Prostate gland (tissue), 2 donors: ENCODE data around the gene CHRNA1. TPM values are rescaled to one million over a fixed set of nuclear protein-coding genes. Genes with fewer than 3 reads are reported as not detected.

ENCODE experiments used
- DNase-seq: peaks from one replicate; pipeline ENCODE4 v3.0.0-alpha.2; 2019; ENCODE audit warnings: low spot score
- H3K27ac ChIP-seq, 2 donors: fragments of 200-600 bp; sonication (generic); 2 replicates each; pipeline ENCODE4 v1.5.1; 2017 to 2019
- H3K27me3 ChIP-seq: fragments of 200-600 bp; sonication (generic); replicated peaks from 2 replicates; pipeline ENCODE4 v1.5.1; 2019; ENCODE audit not compliant: insufficient read depth
- H3K36me3 ChIP-seq, 2 donors: fragments of 200-600 bp; sonication (generic); 1 replicate in 1 of 2; 2 replicates in 1 of 2; pipeline versions ENCODE4 v1.5.1 to v1.8.1; 2017 to 2019
- H3K4me1 ChIP-seq: fragments of 200-600 bp; sonication (generic); replicated peaks from 2 replicates; pipeline ENCODE4 v1.5.1; 2019
- H3K4me3 ChIP-seq, 2 donors: fragments of 200-600 bp; sonication (generic); 2 replicates each; pipeline ENCODE4 v1.5.1; 2017 to 2019
- H3K9me3 ChIP-seq: fragments of 200-600 bp; sonication (generic); 2 replicates; pipeline ENCODE4 v1.5.1; 2017
- CTCF ChIP-seq, 4 experiments: fragments of 200-600 bp in 2 of 4; fragments of 450-650 bp in 2 of 4; sonication (generic) in 2 of 4; IDR thresholded peaks; 1 replicate in 3 of 4; 2 replicates in 1 of 4; pipeline ENCODE4 v1.5.1; 2016 to 2019; ENCODE audit warnings: antibody characterized with exemption in 4 of 4, mild to moderate bottlenecking in 2 of 4, moderate library complexity in 2 of 4
- POLR2AphosphoS5 ChIP-seq: sonication (generic); formaldehyde crosslinking; IDR thresholded peaks from one replicate; pipeline ENCODE4 v1.6.1; 2017; ENCODE audit warnings: antibody characterized with exemption
- WGBS: methylation state at CpG from one replicate; pipeline ENCODE4 v1.1.5; 2018; 5-methylcytosine and 5-hydroxymethylcytosine counted together
- intact Hi-C: fragments of 100-400 bp; cut with DNase I; formaldehyde crosslinking; loops from one replicate; pipeline ENCODE4 v1.14.2; 2022
- total RNA-seq, 2 donors: library from RNA; depleted of rRNA; stranded (reverse); fragments of >200 nt; gene quantifications; one replicate each; pipeline ENCODE4 v1.1.0, GENCODE V29; 2016

Gene CHRNA1
- total RNA-seq, 2 donors from 2014 or later, result 4.0 TPM; not detected in 1

- TF ChIP-seq CTCF (IDR thresholded peaks at IDR 0.05), result no peak
- H3K9me3 ChIP-seq, result no peaks in the 10 kb centered on the region
- H3K27me3 ChIP-seq, result no peaks in the 10 kb centered on the region
- H3K4me1 ChIP-seq, result no peaks in the 10 kb centered on the region
- DNase-seq, result no peak
- H3K36me3 ChIP-seq, result no peaks in the 10 kb centered on the region
- no peak overlapping the region for H3K4me3 ChIP-seq
- intact Hi-C loops, result no loop called here
- WGBS, result 76% methylated on average over 3 of the region's 3 CpGs
- H3K27ac ChIP-seq, result no peak overlapping the region
Observed at GRCh38 chr2:174702541-174702940, 61.7 kb downstream of the CHRNA1 start.

GRCh38 chr2:174699993-174700766 is 64.1 kb downstream of the CHRNA1 start:
- intact Hi-C loops, result loop anchor here (5.0 kb wide), 1 partner anchor 47 kb away; no protein-coding TSS in a partner anchor
- no peaks in the 10 kb centered on the region for H3K4me1 ChIP-seq
- DNase-seq, result no peak
- no peaks in the 10 kb centered on the region for H3K27me3 ChIP-seq
- no peak overlapping the region for H3K4me3 ChIP-seq
- H3K27ac ChIP-seq, result no peak overlapping the region
- no peaks in the 10 kb centered on the region for H3K9me3 ChIP-seq
- no peak for TF ChIP-seq POLR2AphosphoS5
- TF ChIP-seq CTCF (IDR thresholded peaks at IDR 0.05), result peak; percentile 28 to 71 (median 66)
- 29% methylated on average over 4 of the region's 4 CpGs for WGBS
- no peaks in the 10 kb centered on the region for H3K36me3 ChIP-seq

Other genes with a start within 250 kb of the CHRNA1 start
- gene WIPF1, start 166.7 kb downstream of the CHRNA1 start, total RNA-seq, result 10 to 100 TPM in 1 of 2 donors, 1 to 10 TPM in 1; 7.2 to 19.0 TPM
- 10 to 100 TPM in 1 of 2 donors, 1 to 10 TPM in 1; 7.8 to 20.1 TPM for gene CHN1, start 240.9 kb upstream of the CHRNA1 start, total RNA-seq